Right lobe of liver (tissue), 6 donors: ENCODE measurements around the gene DYNLL1. TPM values are rescaled to one million over a fixed set of nuclear protein-coding genes. Genes with fewer than 3 reads are reported as not detected.
"Not testable (repeated sequence)": the region's sequence is repeated elsewhere in the genome, so short reads cannot be mapped to it uniquely, and the experiment has no call there.

Experiments
- ATAC-seq, 4 donors: fragments of 200-7000 bp; cut with Tn5 transposase; one replicate each; pipeline ENCODE4 v1.9.1; 2020; ENCODE audit warnings: mild to moderate bottlenecking in 4 of 4, moderate library complexity in 4 of 4
- DNase-seq, 3 donors: peaks; one replicate each; pipeline ENCODE4 v3.0.0-alpha.2; 2020
- H3K27ac ChIP-seq, 3 donors: fragments of 200-600 bp; one replicate each; pipeline ENCODE4 v1.8.0; 2022
- H3K27me3 ChIP-seq, 2 donors: fragments of 200-600 bp; one replicate each; pipeline ENCODE4 v1.8.0; 2022
- H3K36me3 ChIP-seq, 4 donors: fragments of 200-600 bp; sonication (generic) in 1 of 4; one replicate each; pipeline versions ENCODE4 v1.5.1 to v1.8.0; 2017 to 2022; ENCODE audit warnings: control low read depth in 1 of 4
- H3K4me1 ChIP-seq, 4 donors: fragments of 200-600 bp; sonication (generic) in 1 of 4; one replicate each; pipeline versions ENCODE4 v1.5.1 to v1.8.0; 2017 to 2022; ENCODE audit warnings: control low read depth in 1 of 4
- H3K4me3 ChIP-seq, 3 donors: fragments of 200-600 bp; one replicate each; pipeline ENCODE4 v1.8.0; 2022
- H3K9me3 ChIP-seq, 4 donors: fragments of 200-600 bp; sonication (generic) in 1 of 4; one replicate each; pipeline versions ENCODE4 v1.5.1 to v1.8.0; 2017 to 2022; ENCODE audit warnings: control low read depth in 1 of 4
- CTCF ChIP-seq, 4 donors: fragments of 200-600 bp in 3 of 4; fragments of 450-650 bp in 1 of 4; IDR thresholded peaks; one replicate each; pipeline versions ENCODE4 v1.5.1 to v1.8.0; 2016 to 2022; ENCODE audit warnings: antibody characterized with exemption in 4 of 4, mild to moderate bottlenecking in 2 of 4
- POLR2A ChIP-seq: fragments of 450-650 bp; IDR thresholded peaks from one replicate; pipeline ENCODE4 v1.6.1; 2017; ENCODE audit warnings: antibody characterized with exemption, mild to moderate bottlenecking
- WGBS: methylation state at CpG from one replicate; pipeline ENCODE4 v1.1.6; 2018; ENCODE audit warnings: low coverage, low lambda C conversion rate; ENCODE audit not compliant: insufficient coverage; ENCODE audit errors: missing lambda C conversion rate; 5-methylcytosine and 5-hydroxymethylcytosine counted together
- intact Hi-C, 2 donors: fragments of 100-400 bp; cut with DNase I; formaldehyde crosslinking; loops; one replicate each; pipeline versions ENCODE4 v1.11.2 to v1.14.1; 2022
- long read RNA-seq: library from polyadenylated mRNA; unstranded; transcript quantifications from one replicate; pipeline ENCODE4 v2.0.0, GENCODE V29; 2019
- total RNA-seq, 6 experiments: library from RNA; depleted of rRNA in 2 of 6; stranded (reverse); fragments of >200 nt in 2 of 6; fragmentation: NEBNext Ultra II Directional in 3 of 6; extraction: Animal tissue kit (Norgen Biotek cat#: 25700) in 3 of 6; gene quantifications; one replicate each; pipeline versions ENCODE4 v1.1.0 to v1.2.4, GENCODE V29; 2016 to 2023
- donor health status: DM: no; HTN: yes; CAD: no.
- donor health status: DM: no; HTN: no; CAD: no.
- donor health status: DM: no; HTN: no; CAD: no.
- donor health status: DM: no; HTN: yes; CAD: no.
- donor health status: DM: no; HTN: yes; CAD: no.

Gene DYNLL1
- 100 to 1,000 TPM in 5 of 6 experiments, 10 to 100 TPM in 1; 85.0 to 189 (median 164) TPM for total RNA-seq
- long read RNA-seq, transcript DYNLL1-201 (3 exons, 720 nt) = major isoform, 32 of 35 reads
- long read RNA-seq, partial matches to known transcripts = 1 of 35 reads
- long read RNA-seq, other reads (novel, unspliced or antisense) = 0 of 35 reads

GRCh38 chr12:120495731-120496412 is at the start of gene DYNLL1:
Gene DYNLL1, plus strand, starts transcription at chr12:120496113. Its CDS starts 309 bp downstream, at chr12:120496422.
- 0% methylated on average over 22 of the region's 53 CpGs for WGBS
- intact Hi-C loops = no loop called here
- ATAC-seq = peak; percentile 98 to 99 (median 98)

GRCh38 chr12:120446844-120447178 is 49.1 kb upstream of the DYNLL1 start:
- intact Hi-C loops, H3K27me3 ChIP-seq, DNase-seq, H3K9me3 ChIP-seq, ATAC-seq: not testable (repeated sequence)
- 2% methylated on average over 16 of the region's 17 CpGs for WGBS
- Histone ChIP-seq H3K4me1 (peaks cover 0 to 21% (median 10%) of the 10 kb centered on the region in 4 donors), H3K27ac (peak overlapping the region; percentile 73 to 76 (median 76)), H3K4me3 (peak overlapping the region; percentile 83 to 93 (median 86)), H3K36me3 (peaks cover 0 to 30% (median 4%) of the 10 kb centered on the region in 4 donors)

More at GRCh38 chr12:120495731-120496412, at the start of gene DYNLL1:
- no peaks in the 10 kb centered on the region for H3K9me3 ChIP-seq
- H3K27me3 ChIP-seq = no peaks in the 10 kb centered on the region
- peak; percentile 97 for DNase-seq
- peak within 1 kb of the TSS; percentile 60 to 83 (median 70) for H3K27ac ChIP-seq
- peak within 1 kb of the TSS; percentile 84 to 99 (median 97) for H3K4me3 ChIP-seq
- peak in 2 of 4 donors; percentile 13 to 17 for TF ChIP-seq CTCF (IDR thresholded peaks at IDR 0.05)
- TF ChIP-seq POLR2A = peak; percentile 82
- H3K4me1 ChIP-seq = peaks cover 0 to 16% (median under 1%) of the 10 kb centered on the region in 4 donors
- H3K36me3 ChIP-seq = peaks cover 0 to 16% (median 8%) of the 10 kb centered on the region in 4 donors

- Histone ChIP-seq H3K27ac (no peak overlapping the region), H3K4me1 (peaks cover 0 to 33% (median 12%) of the 10 kb centered on the region in 4 donors), H3K36me3 (peaks cover 0 to 21% (median 4%) of the 10 kb centered on the region in 4 donors), H3K4me3 (no peak overlapping the region), H3K27me3 (no peaks in the 10 kb centered on the region), H3K9me3 (no peaks in the 10 kb centered on the region)
- peak in 1 of 3 donors; percentile 3 for DNase-seq
- intact Hi-C loops = no loop called here
- 83% methylated on average over 3 of the region's 4 CpGs for WGBS
- TF ChIP-seq CTCF (IDR thresholded peaks at IDR 0.05) (no peak), POLR2A (no peak)
- no peak for ATAC-seq
Measured at GRCh38 chr12:120447992-120448391, 47.9 kb upstream of the DYNLL1 start.

GRCh38 chr12:120452524-120452923 is 43.4 kb upstream of the DYNLL1 start:
- Histone ChIP-seq H3K27ac (peak overlapping the region in 1 of 3 donors; percentile 20), H3K4me1 (peaks cover 0 to 27% (median 7%) of the 10 kb centered on the region in 4 donors), H3K36me3 (peaks cover 0 to 32% (median 5%) of the 10 kb centered on the region in 4 donors)
- DNase-seq = peak in 1 of 3 donors; percentile 35
- not testable (repeated sequence) for H3K9me3 ChIP-seq, H3K4me3 ChIP-seq, H3K27me3 ChIP-seq
- 76% methylated on average over 5 of the region's 5 CpGs for WGBS
- intact Hi-C loops = loop anchor here in 1 of 2 donors (10.0 kb wide), 1 partner anchor 112 kb away; no protein-coding TSS in a partner anchor
- ATAC-seq = peak in 3 of 4 donors; percentile 49 to 60 (median 58)

- TF ChIP-seq POLR2A = no peak
- no peak for TF ChIP-seq CTCF (IDR thresholded peaks at IDR 0.05)
- H3K27me3 ChIP-seq = no peaks in the 10 kb centered on the region
- WGBS = 67% methylated on average over 3 of the region's 3 CpGs
- peak; percentile 62 to 85 (median 71) for ATAC-seq
- intact Hi-C loops = loop anchor here in 1 of 2 donors (10.0 kb wide), 1 partner anchor 112 kb away; no protein-coding TSS in a partner anchor
- peaks cover 0 to 22% (median 6%) of the 10 kb centered on the region in 4 donors for H3K4me1 ChIP-seq
- DNase-seq = no peak
- peaks cover 0 to 39% (median 8%) of the 10 kb centered on the region in 4 donors for H3K36me3 ChIP-seq
- H3K4me3 ChIP-seq = no peak overlapping the region
- no peaks in the 10 kb centered on the region for H3K9me3 ChIP-seq
- peak overlapping the region in 1 of 3 donors; percentile 20 for H3K27ac ChIP-seq
Measured at GRCh38 chr12:120453060-120453750, 42.7 kb upstream of the DYNLL1 start.
